Left ventricle myocardium inferior (tissue), 1 donor: ENCODE results near the gene MFSD12. TPM values are rescaled to one million over a fixed set of nuclear protein-coding genes. Genes with fewer than 3 reads are reported as not detected.
A peak's percentile ranks its signal among the peaks of the same experiment; 100 is the strongest.
"Not testable (repeated sequence)": the region's sequence is repeated elsewhere in the genome, so short reads cannot be mapped to it uniquely, and the experiment has no call there.

Experiments
- DNase-seq: peaks from one replicate; pipeline ENCODE4 v3.0.0-alpha.2; 2020
- H3K27ac ChIP-seq: fragments of 200-600 bp; replicated peaks from 2 replicates; pipeline ENCODE4 v1.8.0; 2021
- H3K27me3 ChIP-seq: fragments of 200-600 bp; 2 replicates; pipeline ENCODE4 v1.8.0; 2021; ENCODE audit warnings: low read depth
- H3K36me3 ChIP-seq: fragments of 200-600 bp; 2 replicates; pipeline ENCODE4 v1.8.0; 2021
- H3K4me1 ChIP-seq: fragments of 200-600 bp; 2 replicates; pipeline ENCODE4 v1.8.0; 2021
- H3K4me3 ChIP-seq: fragments of 200-600 bp; 2 replicates; pipeline ENCODE4 v1.8.0; 2021; ENCODE audit warnings: mild to moderate bottlenecking, moderate library complexity
- H3K9me3 ChIP-seq: fragments of 200-600 bp; replicated peaks from 2 replicates; pipeline ENCODE4 v1.8.0; 2021
- CTCF ChIP-seq: fragments of 200-600 bp; IDR thresholded peaks from 2 replicates; pipeline ENCODE4 v1.8.0; 2021; ENCODE audit warnings: antibody characterized with exemption, mild to moderate bottlenecking, borderline replicate concordance
- intact Hi-C: fragments of 100-400 bp; cut with micrococcal nuclease; formaldehyde crosslinking; loops from one replicate; pipeline ENCODE4 v1.11.0; 2022
- total RNA-seq: library from RNA; stranded (reverse); fragmentation: NEBNext Ultra II Directional; extraction: Animal tissue kit (Norgen Biotek cat#: 25700); gene quantifications from one replicate; pipeline ENCODE4 v1.2.1, GENCODE V29; 2021
- donor health status: DM: no; HTN: yes; CAD: no; lungs with severe emphysema.

Gene MFSD12
- total RNA-seq, 1 donor from 2014 or later: 23.5 TPM

- Histone ChIP-seq H3K27me3 (no peaks in the 10 kb centered on the region), H3K4me3 (no peak overlapping the region), H3K27ac (no peak overlapping the region), H3K36me3 (peaks cover 14% of the 10 kb centered on the region), H3K9me3 (no peaks in the 10 kb centered on the region), H3K4me1 (peaks cover 70% of the 10 kb centered on the region)
- no peak for TF ChIP-seq CTCF
- intact Hi-C loops: no loop called here
- no peak for DNase-seq
Measured at GRCh38 chr19:3510727-3511126, 46.7 kb downstream of the MFSD12 start.

- no peaks in the 10 kb centered on the region for H3K27me3 ChIP-seq
- no peak for TF ChIP-seq CTCF
- peaks cover 14% of the 10 kb centered on the region for H3K36me3 ChIP-seq
- no peaks in the 10 kb centered on the region for H3K9me3 ChIP-seq
- no peak overlapping the region for H3K4me3 ChIP-seq
- no peak overlapping the region for H3K27ac ChIP-seq
- no peak for DNase-seq
- peaks cover 75% of the 10 kb centered on the region for H3K4me1 ChIP-seq
- intact Hi-C loops: no loop called here
Measured at GRCh38 chr19:3509566-3509989, 47.8 kb downstream of the MFSD12 start.

- H3K4me1 ChIP-seq: peaks cover 70% of the 10 kb centered on the region
- peaks cover 14% of the 10 kb centered on the region for H3K36me3 ChIP-seq
- intact Hi-C loops: no loop called here
- H3K9me3 ChIP-seq: no peaks in the 10 kb centered on the region
- no peaks in the 10 kb centered on the region for H3K27me3 ChIP-seq
- DNase-seq: no peak
- no peak overlapping the region for H3K27ac ChIP-seq
- H3K4me3 ChIP-seq: no peak overlapping the region
- TF ChIP-seq CTCF: no peak
Measured at GRCh38 chr19:3508771-3509535, 48.4 kb downstream of the MFSD12 start.

GRCh38 chr19:3508121-3508661, 49.2 kb downstream of the MFSD12 start:
- peaks cover 14% of the 10 kb centered on the region for H3K36me3 ChIP-seq
- intact Hi-C loops, DNase-seq, H3K4me3 ChIP-seq, H3K9me3 ChIP-seq, H3K27ac ChIP-seq, H3K27me3 ChIP-seq: not testable (repeated sequence)
- H3K4me1 ChIP-seq: peaks cover 63% of the 10 kb centered on the region

GRCh38 chr19:3507371-3508120, 49.8 kb downstream of the MFSD12 start:
- Histone ChIP-seq H3K27ac (peak overlapping the region; percentile 89), H3K27me3 (no peaks in the 10 kb centered on the region), H3K9me3 (no peaks in the 10 kb centered on the region), H3K36me3 (peaks cover 14% of the 10 kb centered on the region), H3K4me3 (peak overlapping the region; percentile 99), H3K4me1 (peaks cover 56% of the 10 kb centered on the region)
- no peak for TF ChIP-seq CTCF
- no peak for DNase-seq
- intact Hi-C loops: no loop called here
